HepG2 (cell line): ENCODE results near the gene CPEB3. TPM values are rescaled to one million over a fixed set of nuclear protein-coding genes. Genes with fewer than 3 reads are reported as not detected.

Experiments
- BCL6 ChIP-seq: IDR thresholded peaks from 2 replicates; pipeline ENCODE4 v1.6.1; 2016; ENCODE audit warnings: missing genetic modification reagents, missing compliant biosample characterization
- MED8 ChIP-seq: sonication (generic); formaldehyde crosslinking; IDR thresholded peaks from 2 replicates; pipeline ENCODE4 v1.8.1; 2023; ENCODE audit warnings: mild to moderate bottlenecking, missing genetic modification reagents; ENCODE audit not compliant: insufficient replicate concordance
- NCOA1 ChIP-seq: sonication (generic); formaldehyde crosslinking; IDR thresholded peaks from 2 replicates; pipeline ENCODE4 v1.9.0; 2021; ENCODE audit warnings: missing genetic modification reagents
- NFYB ChIP-seq: sonication (generic); formaldehyde crosslinking; IDR thresholded peaks from 2 replicates; pipeline ENCODE4 v1.4.0; 2020; ENCODE audit warnings: missing genetic modification reagents
- NR2F2 ChIP-seq: IDR thresholded peaks from 2 replicates; pipeline ENCODE4 v1.6.1; 2012; ENCODE audit warnings: low read depth, inconsistent platforms, borderline replicate concordance
- PRDM10 ChIP-seq: sonication (generic); formaldehyde crosslinking; IDR thresholded peaks from 2 replicates; pipeline ENCODE4 v1.4.0; 2020; ENCODE audit warnings: low read depth, missing genetic modification reagents
- SNAPC4 ChIP-seq: sonication (generic); formaldehyde crosslinking; IDR thresholded peaks from 2 replicates; pipeline ENCODE4 v1.4.0; 2020; ENCODE audit warnings: mild to moderate bottlenecking, missing genetic modification reagents
- ZBTB14 ChIP-seq: sonication (generic); formaldehyde crosslinking; IDR thresholded peaks from 2 replicates; pipeline ENCODE4 v1.4.0; 2020; ENCODE audit warnings: missing genetic modification reagents
- ZFX ChIP-seq: sonication (generic); formaldehyde crosslinking; IDR thresholded peaks from 2 replicates; pipeline ENCODE4 v1.4.0; 2020; ENCODE audit warnings: mild to moderate bottlenecking, low read depth, missing genetic modification reagents, moderate library complexity
- ZNF766 ChIP-seq: sonication (generic); formaldehyde crosslinking; IDR thresholded peaks from 2 replicates; pipeline ENCODE4 v1.5.0; 2020; ENCODE audit warnings: missing genetic modification reagents, borderline replicate concordance
- ZSCAN5A ChIP-seq: sonication (generic); formaldehyde crosslinking; IDR thresholded peaks from 2 replicates; pipeline ENCODE4 v1.8.0; 2022; ENCODE audit warnings: mild to moderate bottlenecking, missing genetic modification reagents, borderline replicate concordance
- polyA plus RNA-seq, 8 experiments: library from polyadenylated mRNA; depleted of rRNA in 3 of 8; stranded (reverse) in 7 of 8; unstranded in 1 of 8; fragments of >200 nt; fragmentation: Illumina TruSeq in 4 of 8; extraction: Trizol in 4 of 8; gene quantifications; 2 replicates each; pipeline versions ENCODE4 v1.2.1 to v1.2.3, GENCODE V29; 2011 to 2016; ENCODE audit warnings: low read depth in 4 of 8, missing spikeins in 1 of 8, mixed read lengths in 1 of 8; ENCODE audit not compliant: insufficient read depth in 1 of 8
- total RNA-seq, 5 experiments: library from RNA; depleted of rRNA; stranded (reverse); fragments of >200 nt; fragmentation: Illumina TruSeq; extraction: Trizol; gene quantifications; 2 replicates each; pipeline ENCODE4 v1.2.3, GENCODE V29; 2016; ENCODE audit warnings: low read depth in 1 of 5
- TF ChIP-seq, protein P1 (sequence below): sonication (generic); formaldehyde crosslinking; IDR thresholded peaks from 2 replicates; pipeline ENCODE4 v1.8.0; 2022; ENCODE audit warnings: missing genetic modification reagents, mild to moderate bottlenecking, moderate library complexity, borderline replicate concordance

CPEB3 gene
- total and polyA plus RNA-seq, 2 of the 13 experiments (the other 11 are each of a cell fraction or from before 2014, with no cell fraction given) = 0.66 to 0.70 TPM

GRCh38 chr10:92087750-92088395 lies 203.0 kb downstream of the CPEB3 start (continued):
- TF ChIP-seq SNAPC4 (CRISPR knock-in tag) = no peak
- TF ChIP-seq, protein P1, sequence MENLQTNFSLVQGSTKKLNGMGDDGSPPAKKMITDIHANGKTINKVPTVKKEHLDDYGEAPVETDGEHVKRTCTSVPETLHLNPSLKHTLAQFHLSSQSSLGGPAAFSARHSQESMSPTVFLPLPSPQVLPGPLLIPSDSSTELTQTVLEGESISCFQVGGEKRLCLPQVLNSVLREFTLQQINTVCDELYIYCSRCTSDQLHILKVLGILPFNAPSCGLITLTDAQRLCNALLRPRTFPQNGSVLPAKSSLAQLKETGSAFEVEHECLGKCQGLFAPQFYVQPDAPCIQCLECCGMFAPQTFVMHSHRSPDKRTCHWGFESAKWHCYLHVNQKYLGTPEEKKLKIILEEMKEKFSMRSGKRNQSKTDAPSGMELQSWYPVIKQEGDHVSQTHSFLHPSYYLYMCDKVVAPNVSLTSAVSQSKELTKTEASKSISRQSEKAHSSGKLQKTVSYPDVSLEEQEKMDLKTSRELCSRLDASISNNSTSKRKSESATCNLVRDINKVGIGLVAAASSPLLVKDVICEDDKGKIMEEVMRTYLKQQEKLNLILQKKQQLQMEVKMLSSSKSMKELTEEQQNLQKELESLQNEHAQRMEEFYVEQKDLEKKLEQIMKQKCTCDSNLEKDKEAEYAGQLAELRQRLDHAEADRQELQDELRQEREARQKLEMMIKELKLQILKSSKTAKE (CRISPR knock-in tag) = no peak
- TF ChIP-seq ZFX (CRISPR knock-in tag) = peak; percentile 24; the same call in 1 of the 2 replicates
- TF ChIP-seq MED8 (CRISPR knock-in tag) = no peak
- no peak for TF ChIP-seq NCOA1 (CRISPR knock-in tag)
- no peak for TF ChIP-seq ZBTB14 (CRISPR knock-in tag)
- TF ChIP-seq NFYB (CRISPR knock-in tag) = no peak
- TF ChIP-seq ZSCAN5A (CRISPR knock-in tag) = no peak
- no peak for TF ChIP-seq PRDM10 (CRISPR knock-in tag)
- no peak for TF ChIP-seq NR2F2
- TF ChIP-seq BCL6 = 0 out of 2 replicates have a peak, but pooled peaks have one; percentile 10
- no peak for TF ChIP-seq ZNF766 (CRISPR knock-in tag)
